Measurements from ENCODE around the gene LEF1.
A peak's percentile ranks its signal among the peaks of the same experiment; 100 is the strongest.
"Not testable (repeated sequence)": the region's sequence is repeated elsewhere in the genome, so short reads cannot be mapped to it uniquely, and the experiment has no call there.

Gene LEF1

GRCh38 chr4:108056418-108056817 lies 112.3 kb downstream of the LEF1 start:
- DNase-seq = no peak

GRCh38 chr4:108055787-108056186 lies 112.9 kb downstream of the LEF1 start:
- DNase-seq = no peak

GRCh38 chr4:108054025-108054638 lies 114.6 kb downstream of the LEF1 start:
- DNase-seq = no peak

GRCh38 chr4:108053251-108053711 lies 115.5 kb downstream of the LEF1 start:
- no peak for DNase-seq

- DNase-seq = no peak
Observed at GRCh38 chr4:108052558-108053120, 116.1 kb downstream of the LEF1 start.

- DNase-seq = no peak
Observed at GRCh38 chr4:108051343-108051742, 117.4 kb downstream of the LEF1 start.

GRCh38 chr4:108050166-108051111 lies 118.3 kb downstream of the LEF1 start:
- DNase-seq = not testable (repeated sequence)

- no peak for DNase-seq
Observed at GRCh38 chr4:108049406-108049805, 119.3 kb downstream of the LEF1 start.

- no peak for DNase-seq
Observed at GRCh38 chr4:108048997-108049396, 119.7 kb downstream of the LEF1 start.

- DNase-seq = no peak
Observed at GRCh38 chr4:108048157-108048556, 120.6 kb downstream of the LEF1 start.

GRCh38 chr4:108047199-108047598 lies 121.5 kb downstream of the LEF1 start:
- DNase-seq = peak; percentile 46

GRCh38 chr4:108045687-108046024 lies 123.1 kb downstream of the LEF1 start:
- DNase-seq = peak; percentile 34

- DNase-seq = peak; percentile 12
Observed at GRCh38 chr4:108044951-108045686, 123.6 kb downstream of the LEF1 start.

- DNase-seq = peak; percentile 44
Observed at GRCh38 chr4:108043526-108043925, 125.2 kb downstream of the LEF1 start.

GRCh38 chr4:108042927-108043326 lies 125.8 kb downstream of the LEF1 start:
- no peak for DNase-seq

GRCh38 chr4:108037884-108038283 lies 130.8 kb downstream of the LEF1 start:
- DNase-seq = no peak

- no peak for DNase-seq
Observed at GRCh38 chr4:108036213-108036612, 132.5 kb downstream of the LEF1 start.

GRCh38 chr4:108035691-108036090 lies 133.0 kb downstream of the LEF1 start:
- no peak for DNase-seq

- DNase-seq = no peak
Observed at GRCh38 chr4:108034565-108034964, 134.2 kb downstream of the LEF1 start.

- DNase-seq = no peak
Observed at GRCh38 chr4:108033348-108033747, 135.4 kb downstream of the LEF1 start.

GRCh38 chr4:108031427-108032083 lies 137.2 kb downstream of the LEF1 start:
- DNase-seq = no peak

GRCh38 chr4:108030332-108030731 lies 138.4 kb downstream of the LEF1 start:
- DNase-seq = peak; percentile 8

- no peak for DNase-seq
Observed at GRCh38 chr4:108029731-108030130, 139.0 kb downstream of the LEF1 start.

Measured in DMS79 treated with DMSO at 0.1 percent for 48 hours (cell line).